ENCODE results near the gene RHBDL1.

- TF ChIP-seq, protein P1, sequence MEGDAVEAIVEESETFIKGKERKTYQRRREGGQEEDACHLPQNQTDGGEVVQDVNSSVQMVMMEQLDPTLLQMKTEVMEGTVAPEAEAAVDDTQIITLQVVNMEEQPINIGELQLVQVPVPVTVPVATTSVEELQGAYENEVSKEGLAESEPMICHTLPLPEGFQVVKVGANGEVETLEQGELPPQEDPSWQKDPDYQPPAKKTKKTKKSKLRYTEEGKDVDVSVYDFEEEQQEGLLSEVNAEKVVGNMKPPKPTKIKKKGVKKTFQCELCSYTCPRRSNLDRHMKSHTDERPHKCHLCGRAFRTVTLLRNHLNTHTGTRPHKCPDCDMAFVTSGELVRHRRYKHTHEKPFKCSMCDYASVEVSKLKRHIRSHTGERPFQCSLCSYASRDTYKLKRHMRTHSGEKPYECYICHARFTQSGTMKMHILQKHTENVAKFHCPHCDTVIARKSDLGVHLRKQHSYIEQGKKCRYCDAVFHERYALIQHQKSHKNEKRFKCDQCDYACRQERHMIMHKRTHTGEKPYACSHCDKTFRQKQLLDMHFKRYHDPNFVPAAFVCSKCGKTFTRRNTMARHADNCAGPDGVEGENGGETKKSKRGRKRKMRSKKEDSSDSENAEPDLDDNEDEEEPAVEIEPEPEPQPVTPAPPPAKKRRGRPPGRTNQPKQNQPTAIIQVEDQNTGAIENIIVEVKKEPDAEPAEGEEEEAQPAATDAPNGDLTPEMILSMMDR (IDR thresholded peaks at IDR 0.05; ENCODE audit: low read depth, low read length, missing input control) = no peak
- TF ChIP-seq JUND (IDR thresholded peaks at IDR 0.05) (no peak), FOXA1 (IDR thresholded peaks at IDR 0.05) (no peak), RAD21 (IDR thresholded peaks at IDR 0.05) (no peak), RXRA (IDR thresholded peaks at IDR 0.05) (no peak)
Measured at GRCh38 chr16:710500-711075, 35.1 kb downstream of the RHBDL1 start.

Measured in liver (tissue), 3 donors.